Neural crest cell (in vitro differentiated cells): ENCODE measurements around the gene VWA5B2. TPM values are rescaled to one million over a fixed set of nuclear protein-coding genes. Genes with fewer than 3 reads are reported as not detected.

Experiments
- DNase-seq: peaks from one replicate; pipeline ENCODE4 v3.0.0; 2021; ENCODE audit warnings: low read depth, mixed read lengths, low spot score
- H3K27ac Mint-ChIP-seq: one replicate; pipeline ENCODE4 v1.8.0; 2021; ENCODE audit warnings: mild to moderate bottlenecking, mixed read lengths; ENCODE audit not compliant: unreplicated experiment
- H3K27me3 Mint-ChIP-seq: 2 replicates; pipeline ENCODE4 v1.8.0; 2021; ENCODE audit warnings: low read depth, mild to moderate bottlenecking, mixed read lengths
- H3K36me3 Mint-ChIP-seq: 2 replicates; pipeline ENCODE4 v1.8.0; 2021; ENCODE audit warnings: low read depth, mild to moderate bottlenecking, mixed read lengths
- H3K4me1 Mint-ChIP-seq: 2 replicates; pipeline ENCODE4 v1.8.0; 2021; ENCODE audit warnings: mixed read lengths
- H3K4me3 Mint-ChIP-seq: one replicate; pipeline ENCODE4 v1.8.0; 2021; ENCODE audit warnings: mild to moderate bottlenecking, mixed read lengths
- H3K9me3 Mint-ChIP-seq: 2 replicates; pipeline ENCODE4 v1.8.0; 2021; ENCODE audit warnings: mixed read lengths
- CTCF ChIP-seq: fragments of 200-600 bp; sonication (generic); conservative IDR thresholded peaks from 2 replicates; pipeline ENCODE4 v1.5.0; 2021; ENCODE audit warnings: antibody characterized with exemption, mild to moderate bottlenecking
- total RNA-seq: library from RNA; stranded (reverse); gene quantifications from 2 replicates; pipeline ENCODE4 v1.2.1, GENCODE V29; 2021

VWA5B2 gene
- total RNA-seq, 1 donor from 2014 or later = 0.56 TPM

GRCh38 chr3:184239708-184240107, 10.3 kb downstream of the VWA5B2 start:
- H3K4me1 Mint-ChIP-seq = no peaks in the 10 kb centered on the region
- H3K9me3 Mint-ChIP-seq = no peaks in the 10 kb centered on the region
- no peak for TF ChIP-seq CTCF
- H3K27ac Mint-ChIP-seq = no peak overlapping the region
- H3K27me3 Mint-ChIP-seq = peaks cover 20% of the 10 kb centered on the region
- DNase-seq = no peak
- peak overlapping the region; percentile 1 for H3K4me3 Mint-ChIP-seq
- H3K36me3 Mint-ChIP-seq = peaks cover 3% of the 10 kb centered on the region

GRCh38 chr3:184240384-184241140, 11.2 kb downstream of the VWA5B2 start:
- H3K36me3 Mint-ChIP-seq = peaks cover 3% of the 10 kb centered on the region
- H3K27ac Mint-ChIP-seq = no peak overlapping the region
- no peaks in the 10 kb centered on the region for H3K9me3 Mint-ChIP-seq
- TF ChIP-seq CTCF = no peak
- no peak overlapping the region for H3K4me3 Mint-ChIP-seq
- no peak for DNase-seq
- no peaks in the 10 kb centered on the region for H3K4me1 Mint-ChIP-seq
- peaks cover 13% of the 10 kb centered on the region for H3K27me3 Mint-ChIP-seq

GRCh38 chr3:184241141-184241446, 11.7 kb downstream of the VWA5B2 start:
- Mint-ChIP-seq H3K4me1 (no peaks in the 10 kb centered on the region), H3K4me3 (no peak overlapping the region), H3K27ac (no peak overlapping the region), H3K9me3 (no peaks in the 10 kb centered on the region), H3K36me3 (peaks cover 3% of the 10 kb centered on the region), H3K27me3 (peaks cover 10% of the 10 kb centered on the region)
- no peak for DNase-seq
- no peak for TF ChIP-seq CTCF

- DNase-seq = no peak
- no peaks in the 10 kb centered on the region for H3K9me3 Mint-ChIP-seq
- H3K4me1 Mint-ChIP-seq = no peaks in the 10 kb centered on the region
- H3K36me3 Mint-ChIP-seq = peaks cover 3% of the 10 kb centered on the region
- H3K27me3 Mint-ChIP-seq = peaks cover 10% of the 10 kb centered on the region
- H3K4me3 Mint-ChIP-seq = no peak overlapping the region
- H3K27ac Mint-ChIP-seq = no peak overlapping the region
- peak; percentile 49 for TF ChIP-seq CTCF
Observed at GRCh38 chr3:184241447-184242296, 12.3 kb downstream of the VWA5B2 start.

GRCh38 chr3:184242297-184242685, 12.9 kb downstream of the VWA5B2 start:
- Mint-ChIP-seq H3K9me3 (no peaks in the 10 kb centered on the region), H3K4me1 (no peaks in the 10 kb centered on the region), H3K27ac (no peak overlapping the region), H3K27me3 (peaks cover 6% of the 10 kb centered on the region), H3K4me3 (no peak overlapping the region), H3K36me3 (peaks cover 3% of the 10 kb centered on the region)
- TF ChIP-seq CTCF = no peak
- DNase-seq = no peak
